ENCODE measurements around the gene CSRNP2. TPM values are rescaled to one million over a fixed set of nuclear protein-coding genes. Genes with fewer than 3 reads are reported as not detected.

Gene CSRNP2
- total RNA-seq, 1 experiment from 2014 or later: 18.1 TPM

DNA sequence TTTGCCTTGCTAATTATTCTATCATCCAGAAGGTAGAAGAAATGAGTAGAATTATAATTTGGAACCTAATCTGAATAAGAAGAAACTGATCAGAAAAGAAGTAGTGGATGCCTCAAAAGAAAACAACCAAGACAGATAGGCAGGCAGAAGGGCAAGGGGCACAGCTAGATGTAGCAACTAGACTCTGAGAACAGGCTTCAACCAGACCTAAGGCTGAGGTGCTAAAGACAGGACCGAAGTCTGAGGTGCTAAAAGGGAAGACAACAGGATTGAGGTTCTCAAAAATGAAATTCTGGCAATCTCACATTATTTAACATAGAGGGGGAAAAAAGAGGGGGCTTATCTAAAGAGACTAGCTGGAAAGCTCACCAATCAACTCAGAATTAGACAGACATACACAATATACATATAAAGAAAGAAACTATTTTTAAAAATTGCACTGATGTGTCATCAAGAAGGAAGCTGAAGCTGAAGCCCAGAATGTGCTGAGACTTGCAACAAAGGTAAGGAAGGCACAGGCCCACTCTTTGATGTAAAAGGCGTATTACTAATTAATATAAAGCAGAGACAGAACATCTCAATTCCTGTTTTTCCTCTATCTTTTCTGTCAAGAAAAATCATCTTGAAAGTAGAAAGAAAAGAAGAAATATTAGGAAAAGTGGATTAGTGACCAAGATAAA is 43.8 kb upstream of the CSRNP2 start:
- no peak for DNase-seq
- H3K27ac Mint-ChIP-seq (ENCODE audit: unreplicated experiment): no peak overlapping the region
- intact Hi-C loops (cut with micrococcal nuclease; ENCODE audit: unreplicated experiment): no loop called here

DNA sequence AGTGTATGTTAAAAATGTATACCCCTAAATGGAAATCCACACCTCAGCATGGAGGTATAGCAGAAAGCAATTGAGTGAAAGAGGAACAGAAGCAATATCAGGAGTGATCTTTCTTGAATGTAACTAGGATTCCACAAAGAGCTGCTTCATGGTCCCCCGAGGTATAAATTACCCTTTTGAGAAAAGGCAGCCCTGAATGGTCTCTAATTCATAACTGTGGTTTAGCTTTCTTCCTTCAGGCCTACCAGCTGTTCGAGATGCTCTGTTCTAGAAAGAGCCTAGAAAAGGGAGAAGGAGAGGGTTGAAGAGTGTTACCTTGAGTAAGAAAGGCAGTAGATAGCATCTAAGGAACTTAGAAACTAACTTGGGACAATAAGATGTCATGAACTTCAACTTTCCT is 42.9 kb upstream of the CSRNP2 start:
- no peak for DNase-seq
- Mint-ChIP-seq H3K36me3 (ENCODE audit: insufficient read depth, unreplicated experiment) (peaks cover 5% of the 10 kb centered on the region), H3K27ac (ENCODE audit: unreplicated experiment) (no peak overlapping the region), H3K9me3 (ENCODE audit: low read depth, unreplicated experiment) (no peaks in the 10 kb centered on the region), H3K27me3 (ENCODE audit: unreplicated experiment) (no peaks in the 10 kb centered on the region), H3K4me3 (ENCODE audit: low read depth, unreplicated experiment) (no peak overlapping the region), H3K4me1 (ENCODE audit: low read depth, unreplicated experiment) (no peaks in the 10 kb centered on the region)
- intact Hi-C loops (cut with micrococcal nuclease; ENCODE audit: unreplicated experiment): no loop called here
- CTCF ChIA-PET: no interaction called here
- TF ChIP-seq, protein P1, sequence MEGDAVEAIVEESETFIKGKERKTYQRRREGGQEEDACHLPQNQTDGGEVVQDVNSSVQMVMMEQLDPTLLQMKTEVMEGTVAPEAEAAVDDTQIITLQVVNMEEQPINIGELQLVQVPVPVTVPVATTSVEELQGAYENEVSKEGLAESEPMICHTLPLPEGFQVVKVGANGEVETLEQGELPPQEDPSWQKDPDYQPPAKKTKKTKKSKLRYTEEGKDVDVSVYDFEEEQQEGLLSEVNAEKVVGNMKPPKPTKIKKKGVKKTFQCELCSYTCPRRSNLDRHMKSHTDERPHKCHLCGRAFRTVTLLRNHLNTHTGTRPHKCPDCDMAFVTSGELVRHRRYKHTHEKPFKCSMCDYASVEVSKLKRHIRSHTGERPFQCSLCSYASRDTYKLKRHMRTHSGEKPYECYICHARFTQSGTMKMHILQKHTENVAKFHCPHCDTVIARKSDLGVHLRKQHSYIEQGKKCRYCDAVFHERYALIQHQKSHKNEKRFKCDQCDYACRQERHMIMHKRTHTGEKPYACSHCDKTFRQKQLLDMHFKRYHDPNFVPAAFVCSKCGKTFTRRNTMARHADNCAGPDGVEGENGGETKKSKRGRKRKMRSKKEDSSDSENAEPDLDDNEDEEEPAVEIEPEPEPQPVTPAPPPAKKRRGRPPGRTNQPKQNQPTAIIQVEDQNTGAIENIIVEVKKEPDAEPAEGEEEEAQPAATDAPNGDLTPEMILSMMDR (IDR thresholded peaks at IDR 0.05; ENCODE audit: unreplicated experiment): no peak
- no TSS peak for BruUV-seq (replicated peaks)

More for the DNA sequence above, 43.8 kb upstream of the CSRNP2 start:
- Mint-ChIP-seq H3K27me3 (ENCODE audit: unreplicated experiment) (no peaks in the 10 kb centered on the region), H3K9me3 (ENCODE audit: low read depth, unreplicated experiment) (no peaks in the 10 kb centered on the region), H3K4me3 (ENCODE audit: low read depth, unreplicated experiment) (no peak overlapping the region), H3K4me1 (ENCODE audit: low read depth, unreplicated experiment) (no peaks in the 10 kb centered on the region), H3K36me3 (ENCODE audit: insufficient read depth, unreplicated experiment) (peaks cover 5% of the 10 kb centered on the region)
- no TSS peak for BruUV-seq (replicated peaks)
- CTCF ChIA-PET: no interaction called here
- TF ChIP-seq, protein P1 (IDR thresholded peaks at IDR 0.05; ENCODE audit: unreplicated experiment): no peak

DNA sequence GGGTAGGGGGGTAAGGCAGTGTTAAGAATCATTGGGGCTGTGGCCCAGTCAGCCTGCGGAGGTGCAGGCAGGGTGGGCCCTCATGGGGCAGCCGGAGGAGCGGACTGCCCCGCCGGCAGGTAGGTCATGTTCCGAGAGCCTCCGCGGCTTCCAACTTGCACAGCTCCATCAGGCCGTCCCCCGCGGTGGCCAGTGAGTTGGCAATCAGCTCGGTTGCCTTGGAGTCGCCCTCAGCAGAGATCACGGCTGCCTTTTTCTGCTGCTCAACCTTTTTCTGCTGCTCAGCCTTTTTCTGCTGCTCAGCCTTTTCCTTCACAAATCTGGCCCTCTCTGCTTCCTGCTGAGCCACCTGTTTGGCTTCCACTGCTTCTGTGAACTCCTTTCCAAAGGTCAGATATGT is 41.1 kb upstream of the CSRNP2 start:
- BruUV-seq (replicated peaks): no TSS peak
- peaks cover 5% of the 10 kb centered on the region for H3K36me3 Mint-ChIP-seq (ENCODE audit: insufficient read depth, unreplicated experiment)
- H3K27ac Mint-ChIP-seq (ENCODE audit: unreplicated experiment): no peak overlapping the region
- DNase-seq: no peak
- H3K9me3 Mint-ChIP-seq (ENCODE audit: low read depth, unreplicated experiment): no peaks in the 10 kb centered on the region
- H3K4me1 Mint-ChIP-seq (ENCODE audit: low read depth, unreplicated experiment): no peaks in the 10 kb centered on the region
- intact Hi-C loops (cut with micrococcal nuclease; ENCODE audit: unreplicated experiment): no loop called here
- H3K4me3 Mint-ChIP-seq (ENCODE audit: low read depth, unreplicated experiment): no peak overlapping the region
- TF ChIP-seq, protein P1 (IDR thresholded peaks at IDR 0.05; ENCODE audit: unreplicated experiment): no peak
- H3K27me3 Mint-ChIP-seq (ENCODE audit: unreplicated experiment): no peaks in the 10 kb centered on the region
- CTCF ChIA-PET: no interaction called here

DNA sequence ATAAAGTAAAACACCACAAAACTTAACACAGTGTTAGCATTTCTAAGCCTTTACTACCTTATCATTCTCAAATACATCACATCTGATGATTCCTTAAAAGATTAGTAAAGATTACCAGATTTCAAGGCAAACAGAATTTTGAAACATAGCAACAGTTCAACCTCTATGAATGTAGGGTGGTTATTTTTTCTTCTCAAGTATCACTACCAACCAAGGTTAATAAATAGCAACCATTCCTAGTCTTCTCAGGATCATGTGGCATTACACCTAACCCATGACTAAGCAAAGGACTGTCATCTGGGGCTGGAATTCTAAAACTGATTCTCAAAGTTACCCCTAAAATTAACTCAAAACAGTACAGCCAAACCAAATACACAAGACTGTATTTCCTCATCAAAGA is 39.4 kb upstream of the CSRNP2 start:
- no peak for DNase-seq
- H3K4me1 Mint-ChIP-seq (ENCODE audit: low read depth, unreplicated experiment): no peaks in the 10 kb centered on the region
- H3K27me3 Mint-ChIP-seq (ENCODE audit: unreplicated experiment): no peaks in the 10 kb centered on the region

More for the DNA sequence above, 39.4 kb upstream of the CSRNP2 start:
- TF ChIP-seq, protein P1 (IDR thresholded peaks at IDR 0.05; ENCODE audit: unreplicated experiment): no peak
- no TSS peak for BruUV-seq (replicated peaks)
- intact Hi-C loops (cut with micrococcal nuclease; ENCODE audit: unreplicated experiment): no loop called here
- no peaks in the 10 kb centered on the region for H3K9me3 Mint-ChIP-seq (ENCODE audit: low read depth, unreplicated experiment)
- peaks cover 5% of the 10 kb centered on the region for H3K36me3 Mint-ChIP-seq (ENCODE audit: insufficient read depth, unreplicated experiment)
- no peak overlapping the region for H3K4me3 Mint-ChIP-seq (ENCODE audit: low read depth, unreplicated experiment)
- no peak overlapping the region for H3K27ac Mint-ChIP-seq (ENCODE audit: unreplicated experiment)
- CTCF ChIA-PET: no interaction called here
